ENCODE measurements around the gene IL1RAPL1.

IL1RAPL1 gene

GRCh38 chrX:28586981-28587551 lies at the start of gene IL1RAPL1:
IL1RAPL1 (plus strand) TSS chrX:28587446.
- DNase-seq, result no peak

GRCh38 chrX:28542791-28543190 lies 44.5 kb upstream of the IL1RAPL1 start:
- no peak for DNase-seq

DNA sequence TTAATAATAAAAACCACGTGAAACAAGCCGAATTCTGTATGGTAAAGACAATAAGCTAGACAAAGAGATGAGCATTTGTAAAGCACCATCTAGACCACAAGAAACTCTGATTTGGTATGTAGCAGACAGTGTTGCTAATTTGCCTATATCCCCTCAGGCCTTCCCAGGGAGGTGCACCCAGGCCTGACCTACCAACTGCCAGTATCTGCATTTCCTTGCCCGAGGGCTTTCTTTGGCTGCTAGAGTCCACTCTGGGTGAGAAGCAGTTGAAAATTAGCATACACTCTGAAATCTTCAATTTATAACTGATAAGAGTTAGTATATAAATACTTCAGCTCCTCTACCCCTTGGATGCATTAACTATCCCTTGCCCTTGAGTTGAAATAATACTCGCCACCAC lies 37.4 kb upstream of the IL1RAPL1 start:
- DNase-seq, result no peak

DNA sequence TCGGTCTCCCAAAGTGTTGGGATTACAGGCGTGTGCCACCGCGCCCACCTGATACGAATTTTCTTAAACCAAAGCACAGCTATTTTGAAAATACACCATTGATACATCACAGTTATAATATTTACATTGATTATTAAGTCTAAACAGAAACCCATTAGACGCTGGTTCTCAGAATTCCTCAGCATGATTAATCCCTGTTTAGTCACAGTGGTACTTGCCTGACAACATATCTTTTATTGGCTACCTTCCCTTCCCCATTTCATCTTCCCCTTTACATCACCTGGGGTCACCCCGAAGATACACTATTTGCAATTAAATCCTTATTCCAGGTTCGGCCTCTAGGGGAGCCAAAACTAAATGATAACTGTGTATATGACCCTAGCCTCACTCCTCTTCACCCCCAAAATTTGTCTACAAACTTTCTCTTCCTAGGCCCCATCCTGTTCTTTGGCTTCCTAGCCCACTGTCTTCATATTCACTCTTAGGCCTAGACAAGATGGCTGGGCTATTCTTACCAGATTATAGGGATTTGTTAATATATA lies 36.8 kb upstream of the IL1RAPL1 start:
- no peak for DNase-seq

GRCh38 chrX:28552322-28552721 lies 34.9 kb upstream of the IL1RAPL1 start:
- no peak for DNase-seq

GRCh38 chrX:28552882-28553829 lies 34.1 kb upstream of the IL1RAPL1 start:
- DNase-seq, result no peak

DNA sequence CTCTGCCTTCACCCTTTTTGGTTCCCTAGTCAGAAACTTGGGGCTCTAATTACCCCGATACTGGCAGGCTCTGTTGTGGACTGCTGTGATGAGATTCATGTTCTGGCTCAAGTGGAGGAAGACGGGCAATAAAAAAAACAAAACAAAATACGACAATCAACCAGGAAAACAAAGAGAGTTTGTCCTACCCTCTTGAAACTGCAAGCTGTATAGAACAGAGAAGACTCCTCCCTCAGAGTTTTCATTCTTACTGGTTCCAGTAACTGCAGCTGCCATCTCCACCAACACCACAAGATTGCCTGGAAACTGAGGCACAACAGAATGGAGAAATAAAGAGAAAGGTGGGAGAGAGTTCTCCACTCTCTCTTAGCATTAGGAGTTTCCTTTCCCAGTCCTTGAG lies 11.1 kb upstream of the IL1RAPL1 start:
- DNase-seq, result no peak

GRCh38 chrX:28581522-28581921 lies 5.7 kb upstream of the IL1RAPL1 start:
- no peak for DNase-seq

- no peak for DNase-seq
Measured at GRCh38 chrX:28582511-28582910, 4.7 kb upstream of the IL1RAPL1 start.

GRCh38 chrX:28584025-28584424 lies 3.2 kb upstream of the IL1RAPL1 start:
- no peak for DNase-seq

DNA sequence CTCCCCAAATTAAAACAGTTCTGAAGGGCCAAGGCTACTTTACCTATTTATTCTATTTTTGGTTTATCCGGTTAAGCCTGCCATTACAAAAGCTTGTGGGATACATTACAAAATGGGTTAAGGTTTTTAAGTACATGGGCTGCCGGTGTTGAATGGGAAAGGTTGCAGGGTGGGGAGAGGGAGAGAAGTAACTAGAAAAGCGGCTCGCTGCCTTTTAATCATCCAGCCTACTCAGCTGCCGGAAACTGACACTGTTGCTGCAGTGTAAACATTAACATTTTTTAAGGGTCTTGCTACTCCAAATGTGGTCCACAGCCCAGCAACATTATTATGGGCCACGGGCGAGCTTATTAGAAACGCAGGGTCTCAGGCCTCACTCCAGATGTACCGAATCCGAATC lies 1.5 kb upstream of the IL1RAPL1 start:
- no peak for DNase-seq

DNA sequence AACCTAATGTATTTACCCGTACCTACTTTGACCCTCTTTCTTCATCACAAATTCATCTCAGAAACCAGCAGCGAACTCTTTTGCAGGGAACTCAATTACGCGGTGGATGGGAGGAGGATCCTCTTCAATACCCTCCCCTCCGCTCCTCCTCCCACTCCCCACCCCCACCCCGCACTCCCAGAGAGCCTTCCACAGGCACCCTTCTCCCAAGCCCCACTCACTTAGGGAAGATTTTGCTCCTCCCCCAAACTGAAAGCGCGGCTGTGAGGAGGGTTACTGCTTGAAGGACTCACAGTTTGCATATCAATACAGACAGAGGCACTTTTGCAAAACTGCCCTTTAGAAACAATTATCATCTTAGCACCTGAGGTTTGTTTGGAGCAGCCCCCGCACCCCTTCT lies 960 bp upstream of the IL1RAPL1 start:
- no peak for DNase-seq

GRCh38 chrX:28589046-28589445 lies 1.8 kb downstream of the IL1RAPL1 start:
- no peak for DNase-seq

- DNase-seq, result no peak
Measured at GRCh38 chrX:28590396-28590795, 3.1 kb downstream of the IL1RAPL1 start.

- no peak for DNase-seq
Measured at GRCh38 chrX:28591542-28591941, 4.3 kb downstream of the IL1RAPL1 start.

GRCh38 chrX:28595346-28595745 lies 8.1 kb downstream of the IL1RAPL1 start:
- DNase-seq, result no peak

DNA sequence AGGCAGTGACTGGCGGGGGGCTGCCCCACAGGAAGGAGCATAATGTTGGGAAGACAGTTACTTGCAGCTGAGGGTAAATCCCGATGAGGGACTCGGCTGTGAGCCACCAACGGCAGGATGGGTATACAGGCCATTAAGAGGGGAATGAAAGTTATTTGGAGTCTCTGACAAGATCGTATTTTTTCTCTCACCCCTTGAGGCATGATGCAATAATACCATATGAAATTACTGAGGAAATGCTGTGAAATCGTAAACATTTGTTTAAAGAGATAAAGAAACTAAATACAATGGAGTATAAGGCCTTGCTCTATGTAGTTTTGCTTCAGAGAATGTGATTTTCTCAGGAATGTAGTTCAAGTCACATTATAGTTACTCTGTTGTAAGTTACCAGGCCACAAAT lies 12.7 kb downstream of the IL1RAPL1 start:
- no peak for DNase-seq

GRCh38 chrX:28609003-28609402 lies 21.8 kb downstream of the IL1RAPL1 start:
- DNase-seq, result no peak

GRCh38 chrX:28609917-28610613 lies 22.8 kb downstream of the IL1RAPL1 start:
- no peak for DNase-seq

GRCh38 chrX:28610746-28611145 lies 23.5 kb downstream of the IL1RAPL1 start:
- DNase-seq, result no peak

DNA sequence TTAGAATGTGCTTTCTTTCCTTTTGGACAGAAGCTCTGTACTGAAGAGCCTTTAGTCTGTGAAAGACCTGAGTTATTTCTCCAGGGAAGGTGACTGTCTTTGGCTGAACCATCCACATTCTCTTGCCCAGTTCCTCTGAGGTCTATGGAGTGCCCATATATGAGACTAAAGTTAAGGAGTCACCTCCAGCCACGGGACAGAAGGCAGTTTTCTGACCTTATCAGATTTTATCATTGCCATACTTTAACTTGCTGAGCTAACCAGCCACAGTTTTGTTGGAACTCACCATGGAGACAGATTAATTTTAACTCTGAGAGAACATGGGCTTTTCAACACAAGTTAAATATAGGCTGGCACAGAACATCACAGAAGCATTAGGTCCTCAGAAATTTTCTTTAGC lies 26.3 kb downstream of the IL1RAPL1 start:
- no peak for DNase-seq

DNA sequence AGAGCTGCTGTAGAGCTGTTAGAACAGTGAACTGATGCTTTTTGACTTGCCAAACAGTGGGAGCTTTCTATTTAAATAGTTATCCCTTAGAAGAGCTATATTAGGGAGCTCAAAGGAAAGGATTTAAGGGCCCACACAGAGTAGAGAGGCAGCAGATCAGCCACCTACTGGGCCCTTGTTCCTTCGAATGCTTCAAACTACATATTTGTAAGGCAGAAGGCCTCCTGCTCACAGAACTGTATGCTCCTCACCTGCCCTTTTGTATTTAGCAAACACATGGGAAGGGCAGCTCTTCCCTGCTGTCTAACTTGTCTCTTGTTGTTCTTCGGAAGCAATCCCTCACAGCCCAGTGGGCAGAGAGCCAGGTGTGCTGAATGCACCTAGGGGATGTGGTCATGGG lies 38.0 kb downstream of the IL1RAPL1 start:
- no peak for DNase-seq

DNA sequence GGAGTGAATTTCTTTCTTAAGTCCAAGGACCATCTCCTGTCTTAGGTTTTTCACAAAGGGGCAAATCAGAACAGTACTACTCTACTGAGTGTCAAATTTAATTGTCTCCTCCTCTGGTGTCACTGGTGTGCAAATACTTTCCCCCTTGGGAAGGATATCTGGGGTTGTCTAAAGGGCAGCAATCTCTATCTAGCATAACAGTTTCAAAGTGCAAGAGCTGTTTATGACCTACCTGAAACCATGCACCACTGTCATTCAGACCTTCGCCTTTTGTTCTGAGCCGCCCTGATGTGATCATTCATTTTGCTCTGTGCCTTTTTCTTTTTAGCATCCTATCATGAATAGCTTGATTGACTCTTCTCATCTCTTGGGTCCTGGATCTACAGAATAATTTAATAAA lies 39.3 kb downstream of the IL1RAPL1 start:
- no peak for DNase-seq

DNA sequence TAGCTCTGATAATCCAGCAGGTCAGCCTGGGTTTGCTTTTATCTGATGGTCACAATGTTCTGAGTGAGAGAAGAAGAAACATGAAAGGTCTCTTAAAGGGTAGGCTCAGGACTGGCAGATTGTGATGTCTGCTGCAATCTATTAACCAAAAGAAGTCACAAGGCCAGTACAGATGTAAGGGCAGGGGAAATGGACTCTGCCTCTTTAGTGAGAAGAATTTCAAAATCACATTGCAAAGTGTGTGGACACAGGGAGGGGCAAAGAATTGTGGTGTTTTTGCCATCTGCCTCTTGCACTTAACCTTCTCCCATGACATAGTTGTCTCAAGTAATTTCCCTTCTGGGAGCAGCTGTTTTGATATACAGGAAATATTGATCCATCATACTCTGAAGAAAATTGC lies 40.9 kb downstream of the IL1RAPL1 start:
- no peak for DNase-seq
